ENCODE data around the gene NRP1.

DNA sequence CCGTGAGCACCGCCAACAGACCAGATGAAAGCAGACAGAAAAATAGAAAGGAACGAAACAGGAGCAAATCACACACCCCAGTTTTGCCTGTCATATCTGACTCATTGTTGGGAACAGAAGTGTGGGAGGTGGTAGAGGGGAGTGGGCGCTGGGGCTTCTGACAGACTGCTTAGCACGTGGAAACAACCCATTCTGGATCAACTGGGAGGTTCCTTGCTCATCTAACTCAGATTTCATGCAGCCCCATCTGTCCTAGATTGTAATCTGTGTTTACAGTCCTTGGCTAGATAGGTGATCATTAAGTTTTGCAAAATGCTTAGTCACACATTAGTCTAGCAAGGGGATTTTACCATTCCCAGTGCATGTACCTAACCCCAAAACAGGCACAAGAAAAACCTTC, 154.1 kb downstream of the NRP1 start:
- TF ChIP-seq POLR2A (IDR thresholded peaks at IDR 0.05), result no peak
- TF ChIP-seq CTCF (IDR thresholded peaks at IDR 0.05), result no peak
